Stomach smooth muscle (tissue), 2 donors: Measurements from ENCODE around the gene VILL.
A peak's percentile ranks its signal among the peaks of the same experiment; 100 is the strongest.
"Not testable (repeated sequence)": the region's sequence is repeated elsewhere in the genome, so short reads cannot be mapped to it uniquely, and the experiment has no call there.

Source experiments
- H3K27ac ChIP-seq: one replicate; pipeline ENCODE4 v1.7.0; 2013; ENCODE audit warnings: mild to moderate bottlenecking, low read length, inconsistent platforms
- H3K27me3 ChIP-seq, 2 donors: one replicate each; pipeline ENCODE4 v1.7.0; 2013; ENCODE audit warnings: low read length in 2 of 2; ENCODE audit not compliant: insufficient read depth in 2 of 2, control insufficient read depth in 1 of 2
- H3K36me3 ChIP-seq, 2 donors: one replicate each; pipeline ENCODE4 v1.7.0; 2013; ENCODE audit warnings: low read length in 2 of 2; ENCODE audit not compliant: control insufficient read depth in 2 of 2, insufficient read depth in 2 of 2
- H3K4me1 ChIP-seq: one replicate; pipeline ENCODE4 v1.7.0; 2013; ENCODE audit warnings: low read length; ENCODE audit not compliant: control insufficient read depth, insufficient read depth
- H3K4me3 ChIP-seq, 2 donors: one replicate each; pipeline ENCODE4 v1.7.0; 2013; ENCODE audit warnings: low read length in 2 of 2
- H3K9ac ChIP-seq, 2 donors: one replicate each; pipeline ENCODE4 v1.7.0; 2013; ENCODE audit warnings: low read length in 2 of 2, mild to moderate bottlenecking in 1 of 2
- H3K9me3 ChIP-seq, 2 donors: one replicate each; pipeline ENCODE4 v1.7.0; 2013; ENCODE audit warnings: low read length in 2 of 2; ENCODE audit not compliant: control insufficient read depth in 2 of 2
- donor health status: healthy.
- donor health status: Pancreatic carcinoma.

Gene VILL

GRCh38 chr3:37987315-37987697 lies 3.3 kb upstream of the VILL start:
- H3K27ac ChIP-seq, result no peak overlapping the region
- H3K27me3 ChIP-seq, result no peaks in the 10 kb centered on the region
- H3K9ac ChIP-seq, result no peak overlapping the region
- H3K4me3 ChIP-seq, result no peak overlapping the region
- H3K9me3 ChIP-seq, result no peaks in the 10 kb centered on the region
- H3K36me3 ChIP-seq, result peaks cover 9 to 20% of the 10 kb centered on the region in 2 donors
- no peaks in the 10 kb centered on the region for H3K4me1 ChIP-seq

GRCh38 chr3:37987751-37988179 lies 2.8 kb upstream of the VILL start:
- Histone ChIP-seq H3K27ac (no peak overlapping the region), H3K9me3 (no peaks in the 10 kb centered on the region), H3K9ac (no peak overlapping the region), H3K4me3 (no peak overlapping the region), H3K4me1 (no peaks in the 10 kb centered on the region), H3K36me3 (peaks cover 7 to 16% of the 10 kb centered on the region in 2 donors), H3K27me3 (no peaks in the 10 kb centered on the region)

- not testable (repeated sequence) for H3K4me3 ChIP-seq, H3K9ac ChIP-seq, H3K27me3 ChIP-seq, H3K9me3 ChIP-seq, H3K27ac ChIP-seq, H3K4me1 ChIP-seq
- H3K36me3 ChIP-seq, result peaks cover 6 to 14% of the 10 kb centered on the region in 2 donors
These were observed 2.2 kb upstream of the VILL start for GRCh38 chr3:37988376-37988775.

GRCh38 chr3:37988931-37989525 lies 1.6 kb upstream of the VILL start:
- H3K9ac ChIP-seq, result no peak overlapping the region
- peaks cover 6% of the 10 kb centered on the region for H3K4me1 ChIP-seq
- H3K4me3 ChIP-seq, result no peak overlapping the region

GRCh38 chr3:37989821-37990480 lies 635 bp upstream of the VILL start:
- no peak overlapping the region for H3K9ac ChIP-seq
- no peak overlapping the region for H3K27ac ChIP-seq
- H3K27me3 ChIP-seq, result no peaks in the 10 kb centered on the region
- H3K4me3 ChIP-seq, result no peak overlapping the region
- peaks cover 0 to 4% of the 10 kb centered on the region in 2 donors for H3K36me3 ChIP-seq
- no peaks in the 10 kb centered on the region for H3K9me3 ChIP-seq
- peaks cover 13% of the 10 kb centered on the region for H3K4me1 ChIP-seq

More at GRCh38 chr3:37988931-37989525, 1.6 kb upstream of the VILL start:
- no peak overlapping the region for H3K27ac ChIP-seq
- no peaks in the 10 kb centered on the region for H3K27me3 ChIP-seq
- peaks cover 3 to 10% of the 10 kb centered on the region in 2 donors for H3K36me3 ChIP-seq
- no peaks in the 10 kb centered on the region for H3K9me3 ChIP-seq

GRCh38 chr3:37991109-37991508 lies 523 bp downstream of the VILL start:
- no peaks in the 10 kb centered on the region for H3K27me3 ChIP-seq
- H3K9me3 ChIP-seq, result no peaks in the 10 kb centered on the region
- H3K27ac ChIP-seq, result no peak overlapping the region
- H3K9ac ChIP-seq, result no peak overlapping the region
- H3K4me1 ChIP-seq, result peaks cover 13% of the 10 kb centered on the region
- H3K4me3 ChIP-seq, result no peak overlapping the region
- H3K36me3 ChIP-seq, result peaks cover 0 to 2% of the 10 kb centered on the region in 2 donors

- H3K4me1 ChIP-seq, result peaks cover 13% of the 10 kb centered on the region
- no peaks in the 10 kb centered on the region for H3K9me3 ChIP-seq
- no peaks in the 10 kb centered on the region for H3K27me3 ChIP-seq
- no peak overlapping the region for H3K27ac ChIP-seq
- H3K4me3 ChIP-seq, result no peak overlapping the region
- peaks cover 0 to 4% of the 10 kb centered on the region in 2 donors for H3K36me3 ChIP-seq
- no peak overlapping the region for H3K9ac ChIP-seq
These were observed 1.2 kb downstream of the VILL start for GRCh38 chr3:37991823-37992222.

- Histone ChIP-seq H3K9ac (no peak overlapping the region), H3K27ac (no peak overlapping the region), H3K36me3 (peaks cover 0 to 4% of the 10 kb centered on the region in 2 donors), H3K4me3 (no peak overlapping the region), H3K27me3 (no peaks in the 10 kb centered on the region), H3K9me3 (no peaks in the 10 kb centered on the region), H3K4me1 (peaks cover 13% of the 10 kb centered on the region)
These were observed 1.9 kb downstream of the VILL start for GRCh38 chr3:37992271-37993066.

- Histone ChIP-seq H3K36me3 (peaks cover 0 to 4% of the 10 kb centered on the region in 2 donors), H3K9me3 (no peaks in the 10 kb centered on the region), H3K4me1 (peaks cover 13% of the 10 kb centered on the region), H3K27ac (no peak overlapping the region), H3K27me3 (no peaks in the 10 kb centered on the region), H3K4me3 (no peak overlapping the region), H3K9ac (no peak overlapping the region)
These were observed 2.5 kb downstream of the VILL start for GRCh38 chr3:37993067-37993455.

- H3K27ac ChIP-seq, result peak overlapping the region; percentile 55
- peak overlapping the region in 1 of 2 donors; percentile 63 for H3K9ac ChIP-seq
- H3K4me3 ChIP-seq, result peak overlapping the region; percentile 74 to 86
- H3K36me3 ChIP-seq, result peaks cover 0 to 4% of the 10 kb centered on the region in 2 donors
- H3K27me3 ChIP-seq, result no peaks in the 10 kb centered on the region
- H3K9me3 ChIP-seq, result no peaks in the 10 kb centered on the region
- peaks cover 17% of the 10 kb centered on the region for H3K4me1 ChIP-seq
These were observed 2.9 kb downstream of the VILL start for GRCh38 chr3:37993460-37993819.
